NCI-H748 treated with DMSO at 0.1 percent for 48 hours (cell line): ENCODE measurements around the gene SCN2A.

Experiments
- DNase-seq: peaks from one replicate; lab custom pipeline; 2025; lab: John Stamatoyannopoulos, UW

Gene SCN2A

DNA sequence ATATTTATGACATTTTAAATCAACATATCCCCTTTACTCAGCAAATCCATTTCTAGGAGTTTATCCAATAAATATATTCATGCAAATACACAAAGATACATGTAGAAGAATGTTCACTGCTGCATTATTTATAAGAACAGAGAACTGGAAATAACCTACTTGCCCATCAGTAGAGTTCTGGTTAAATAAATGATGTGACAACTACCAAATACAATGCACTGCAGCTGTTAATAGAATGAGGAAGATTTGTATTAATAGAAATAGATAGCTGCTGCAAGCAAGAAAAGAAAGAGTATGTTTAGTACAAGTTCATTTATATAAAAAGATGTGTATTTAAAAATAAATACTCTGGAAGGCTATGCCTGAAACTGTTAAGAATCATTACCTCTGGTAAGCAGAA is 181.0 kb downstream of the SCN2A start:
- no peak for DNase-seq

DNA sequence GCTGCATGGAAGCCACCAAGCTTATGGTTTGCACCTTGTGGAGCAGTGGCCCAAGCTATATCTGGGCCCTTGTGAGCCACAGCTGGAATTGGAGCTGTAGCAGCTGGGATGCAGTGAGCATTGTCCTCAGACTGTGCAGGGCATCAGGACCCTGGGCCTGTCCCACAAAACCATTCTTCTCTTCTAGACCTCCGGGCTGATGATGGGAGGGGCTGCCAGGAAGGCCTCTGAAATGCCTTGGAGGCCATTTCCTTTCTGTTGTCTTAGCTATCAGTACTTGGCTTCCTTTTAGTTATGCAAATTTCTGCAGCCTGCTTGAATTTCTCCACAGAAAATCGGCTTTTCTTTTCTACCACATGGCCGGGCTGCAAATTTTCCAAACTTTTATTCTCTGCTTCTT is 183.9 kb downstream of the SCN2A start:
- DNase-seq: no peak

DNA sequence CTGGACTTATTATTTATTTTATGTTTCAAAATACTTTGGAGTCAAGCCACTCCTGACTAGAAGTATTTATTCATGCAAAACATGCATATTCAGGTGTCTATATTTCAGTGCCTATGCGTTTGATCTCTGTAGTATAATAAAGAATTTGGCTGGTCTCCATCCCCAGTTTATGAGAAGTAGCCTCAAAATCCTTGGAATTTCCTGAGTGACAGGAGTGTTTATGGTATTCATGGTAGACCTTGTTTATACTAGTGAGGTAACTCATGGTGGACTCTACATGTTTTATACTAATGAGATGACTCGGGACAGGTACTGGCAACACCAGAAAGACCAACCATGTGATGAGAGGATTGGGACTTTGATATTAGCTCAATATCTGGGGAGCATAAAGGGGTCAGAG is 186.3 kb downstream of the SCN2A start:
- no peak for DNase-seq

DNA sequence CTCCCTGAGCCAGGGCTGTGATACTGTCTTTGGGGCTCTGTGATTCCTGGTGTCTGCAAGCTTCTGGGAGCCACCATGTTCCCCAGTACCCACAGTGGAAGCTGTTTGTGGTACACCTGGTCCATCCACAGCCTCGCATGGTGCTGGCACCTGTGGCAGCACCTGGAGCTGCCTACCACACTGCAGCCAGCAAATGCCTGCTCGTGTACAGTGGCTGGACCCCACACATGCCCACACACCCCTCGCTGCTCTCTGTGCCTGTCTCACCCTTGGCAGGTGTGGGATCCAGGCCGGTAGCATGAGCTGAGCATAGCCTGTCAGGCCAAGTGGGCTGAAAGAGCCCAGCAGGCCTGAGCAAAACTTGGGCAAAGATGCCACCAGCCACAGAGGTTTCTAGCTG is 188.5 kb downstream of the SCN2A start:
- no peak for DNase-seq

DNA sequence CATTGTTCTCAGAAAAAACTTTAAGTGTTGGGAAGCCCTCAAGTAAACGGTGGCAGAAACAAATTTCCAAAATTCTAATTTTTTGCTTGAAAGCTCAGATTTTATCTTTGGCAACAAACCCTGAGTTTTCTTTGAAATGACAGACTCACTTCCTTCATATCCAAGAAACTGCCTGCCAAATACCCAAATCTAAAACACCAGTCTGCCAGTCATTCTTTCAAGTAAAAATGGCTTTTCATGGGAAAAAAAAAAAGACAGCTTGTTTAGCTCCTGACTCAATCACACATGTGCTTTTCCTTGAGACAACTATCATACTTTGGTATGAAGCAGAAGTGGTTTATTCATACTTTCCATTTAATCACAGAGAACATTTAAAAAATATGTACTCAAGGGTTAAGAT is 189.7 kb downstream of the SCN2A start:
- no peak for DNase-seq

DNA sequence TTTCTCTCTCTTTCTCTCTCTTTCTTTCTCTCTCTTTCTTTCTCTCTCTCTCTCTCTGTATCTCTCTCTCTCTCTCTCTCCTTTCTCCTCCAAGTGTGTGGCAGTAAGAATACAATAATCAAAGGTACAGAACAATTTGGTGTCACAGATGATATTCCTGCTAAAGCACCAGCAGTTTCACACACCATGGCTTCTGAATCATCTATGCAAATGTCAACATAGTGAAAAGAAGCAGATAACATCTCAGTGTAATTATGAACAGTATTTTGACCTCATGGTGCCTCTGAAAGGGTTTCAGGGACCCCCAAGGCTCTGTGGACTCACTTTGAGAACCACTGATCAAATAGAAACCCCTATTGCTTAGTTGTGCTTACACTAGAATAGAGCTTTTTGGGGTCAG is 191.8 kb downstream of the SCN2A start:
- DNase-seq: no peak

DNA sequence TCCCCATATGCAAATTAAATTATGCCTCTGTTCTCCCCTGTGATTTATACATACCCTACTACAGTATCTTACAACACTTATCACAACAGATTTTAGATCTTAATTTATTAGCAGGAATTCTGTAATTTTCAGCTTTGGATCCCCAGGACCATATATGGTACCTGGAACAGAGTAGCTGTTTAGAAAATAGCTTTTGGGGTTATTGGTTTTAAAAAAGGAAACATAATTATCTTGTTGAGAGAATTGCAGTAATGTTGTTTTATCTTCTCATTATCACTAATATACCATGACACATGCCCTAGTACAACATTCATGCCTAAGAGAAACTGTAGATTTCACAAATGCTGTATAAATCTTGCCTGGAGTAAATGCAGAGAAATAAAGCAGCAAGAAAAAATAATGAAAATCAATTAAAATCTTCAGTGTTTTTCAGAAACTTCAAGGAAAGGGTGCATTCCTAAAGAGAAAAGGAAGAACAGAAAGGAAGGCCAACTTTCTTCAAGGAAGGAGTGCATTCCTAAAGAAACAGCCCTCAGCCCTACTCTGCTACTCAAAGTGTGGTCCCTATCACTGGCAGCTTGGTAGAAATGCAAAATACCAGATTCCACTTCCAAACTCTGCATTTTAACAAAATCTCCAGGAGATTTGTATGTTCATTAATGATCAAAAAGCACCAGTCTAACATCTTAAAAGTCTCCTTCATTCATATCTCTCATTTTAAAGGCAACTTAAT is 193.2 kb downstream of the SCN2A start:
- DNase-seq: no peak

DNA sequence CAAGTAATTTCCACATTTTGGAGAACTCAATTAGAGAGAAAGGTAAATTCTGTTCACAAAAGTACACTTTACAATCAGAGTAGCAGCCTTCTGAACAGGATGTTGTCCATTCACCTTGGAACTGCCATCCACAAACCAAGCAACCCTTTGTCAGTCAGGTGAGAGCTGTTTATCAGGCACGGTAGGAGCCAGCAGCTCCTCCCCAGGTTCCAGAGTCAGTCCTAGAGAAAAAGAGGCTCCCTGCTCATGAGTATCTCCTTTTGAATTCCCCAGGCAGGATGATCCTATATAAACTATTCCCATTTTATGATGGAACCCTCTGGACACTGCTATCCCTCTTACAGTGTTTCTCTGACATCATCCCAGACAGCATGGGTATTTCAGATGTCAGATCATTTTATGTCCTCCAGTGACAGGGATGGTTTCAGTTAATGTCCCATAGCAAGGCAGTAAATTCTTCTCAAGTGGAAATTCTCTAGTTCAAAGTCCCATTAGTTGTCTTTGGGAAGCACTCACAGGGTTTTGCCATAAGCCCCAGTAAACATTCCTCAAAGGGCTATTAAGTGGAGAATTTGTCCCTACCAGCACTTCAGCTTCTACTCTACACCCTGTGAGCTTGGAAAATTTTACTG is 195.8 kb downstream of the SCN2A start:
- DNase-seq: no peak

DNA sequence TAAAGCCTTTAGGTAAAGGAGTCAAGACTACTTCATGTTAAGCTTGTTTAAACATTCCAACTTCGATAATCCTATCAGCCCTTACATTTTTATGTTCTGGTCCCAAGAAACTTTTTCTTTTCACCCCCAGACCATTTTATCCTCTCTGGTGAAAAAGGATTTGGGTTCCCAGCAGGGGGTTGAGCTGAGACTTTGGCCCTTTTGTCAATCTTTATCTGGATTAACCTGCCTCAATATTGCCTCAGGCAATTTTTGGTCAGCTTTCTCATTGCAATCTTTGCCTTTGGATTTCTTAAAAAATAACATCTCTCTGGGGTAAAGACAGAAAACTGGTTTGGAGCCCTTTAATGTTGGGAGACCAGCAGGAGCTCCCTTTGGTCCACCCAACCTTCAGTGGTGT is 196.4 kb downstream of the SCN2A start:
- no peak for DNase-seq

DNA sequence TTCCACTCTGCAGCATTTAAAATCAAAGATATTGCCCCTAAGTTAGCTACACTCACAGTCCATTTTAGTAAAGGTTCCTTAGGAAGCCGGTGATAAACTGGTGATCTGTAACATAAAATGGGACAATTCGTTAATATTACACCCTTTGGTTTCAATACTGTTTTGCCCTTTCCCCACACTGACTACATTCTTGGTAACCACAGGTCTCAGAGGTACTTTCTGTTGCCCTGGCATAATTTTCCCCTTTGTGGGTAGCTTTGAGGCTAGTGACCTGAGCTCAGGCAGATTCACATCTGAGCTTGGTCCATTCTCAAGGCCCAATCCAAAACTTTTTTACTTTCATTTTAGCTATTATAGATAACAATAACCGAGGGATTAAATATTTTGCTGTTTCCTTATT is 197.3 kb downstream of the SCN2A start:
- no peak for DNase-seq

DNA sequence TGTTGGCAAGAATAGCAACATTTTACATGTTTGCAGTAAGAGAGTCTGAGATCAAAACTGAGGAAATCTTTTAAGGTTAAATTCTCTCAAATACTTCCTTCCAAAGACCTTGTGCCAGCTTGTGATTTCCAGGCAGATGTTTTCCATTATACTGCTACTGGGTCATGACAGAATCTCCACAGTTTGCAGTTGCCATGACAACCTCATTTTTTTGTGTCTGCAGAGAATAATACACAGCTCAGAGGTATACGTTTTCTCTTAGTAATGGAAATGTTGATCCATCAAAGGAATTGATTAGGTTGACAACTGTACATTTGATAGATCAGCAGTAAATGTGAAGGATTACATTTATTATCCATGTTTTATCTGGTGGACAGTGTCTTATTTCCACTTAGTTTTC is 201.2 kb downstream of the SCN2A start:
- DNase-seq: no peak
